ENCODE data around the gene PKNOX2. TPM values are rescaled to one million over a fixed set of nuclear protein-coding genes. Genes with fewer than 3 reads are reported as not detected.

PKNOX2 gene
- total and polyA plus RNA-seq, 2 of the 4 experiments (the other 2 are of a cell fraction) = 0.72 to 2.3 TPM

DNA sequence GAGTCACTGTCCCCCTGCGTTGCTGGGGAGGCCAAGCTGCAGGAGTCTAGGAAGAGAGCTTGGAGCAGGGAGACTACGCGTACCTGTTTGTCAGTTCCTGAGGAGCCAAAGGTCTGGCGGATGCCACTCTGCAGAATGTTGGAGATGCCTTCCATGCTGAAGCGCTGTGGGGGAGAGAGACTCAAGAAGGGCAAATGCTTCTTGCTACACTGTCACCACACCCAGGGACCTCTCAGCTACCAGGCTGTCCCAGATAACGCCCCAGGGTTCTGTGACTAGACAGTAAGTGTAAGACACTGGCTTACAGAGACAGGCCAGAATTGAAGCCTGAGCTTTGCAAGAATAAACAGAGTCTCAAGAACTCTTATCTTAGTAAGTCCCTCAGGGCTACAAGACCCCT, 289.5 kb downstream of the PKNOX2 start:
- no peak overlapping the region for H2BK15ac ChIP-seq (ENCODE audit: low read depth, low read length)
- peaks cover 8% of the 10 kb centered on the region; the same call in 1 of the 2 replicates for H3K9me1 ChIP-seq (ENCODE audit: insufficient read depth, low read length)
- no peak overlapping the region for H3K23ac ChIP-seq (ENCODE audit: low read depth, low read length)
- no peaks in the 10 kb centered on the region for H3K27me3 ChIP-seq (ENCODE audit: control insufficient read depth, insufficient read depth, low read length)
- intact Hi-C loops (cut with micrococcal nuclease) (no loop called here), in situ Hi-C loops (cut with MboI; ENCODE audit: low sequenced_read_pairs) (no loop called here), dilution Hi-C loops (cut with HindIII; ENCODE audit: low sequenced_read_pairs, unreplicated experiment) (no loop called here)
- H2AK5ac ChIP-seq (ENCODE audit: low read depth, low read length) = no peak overlapping the region
- POLR2A ChIA-PET (ENCODE audit: unreplicated experiment) = no interaction called here
- no peak overlapping the region for H2AFZ ChIP-seq (replicated peaks; ENCODE audit: low read length, poor library complexity)
- 100% methylated on average over 2 of the region's 6 CpGs; no CpG with 5 or more reads in 1 of the 2 experiments for WGBS, 2 experiments (ENCODE audit: extremely low coverage in 2 of 2, insufficient read length in 1 of 2)
- no peak for TF ChIP-seq BHLHE40 (IDR thresholded peaks at IDR 0.05; ENCODE audit: low read depth, low read length)
- TF ChIP-seq MXI1 (IDR thresholded peaks at IDR 0.05; ENCODE audit: borderline replicate concordance, low read depth, low read length) = no peak
- no peak for TF ChIP-seq SMC3 (IDR thresholded peaks at IDR 0.05; ENCODE audit: low read depth, low read length)
- TF ChIP-seq, protein P1, sequence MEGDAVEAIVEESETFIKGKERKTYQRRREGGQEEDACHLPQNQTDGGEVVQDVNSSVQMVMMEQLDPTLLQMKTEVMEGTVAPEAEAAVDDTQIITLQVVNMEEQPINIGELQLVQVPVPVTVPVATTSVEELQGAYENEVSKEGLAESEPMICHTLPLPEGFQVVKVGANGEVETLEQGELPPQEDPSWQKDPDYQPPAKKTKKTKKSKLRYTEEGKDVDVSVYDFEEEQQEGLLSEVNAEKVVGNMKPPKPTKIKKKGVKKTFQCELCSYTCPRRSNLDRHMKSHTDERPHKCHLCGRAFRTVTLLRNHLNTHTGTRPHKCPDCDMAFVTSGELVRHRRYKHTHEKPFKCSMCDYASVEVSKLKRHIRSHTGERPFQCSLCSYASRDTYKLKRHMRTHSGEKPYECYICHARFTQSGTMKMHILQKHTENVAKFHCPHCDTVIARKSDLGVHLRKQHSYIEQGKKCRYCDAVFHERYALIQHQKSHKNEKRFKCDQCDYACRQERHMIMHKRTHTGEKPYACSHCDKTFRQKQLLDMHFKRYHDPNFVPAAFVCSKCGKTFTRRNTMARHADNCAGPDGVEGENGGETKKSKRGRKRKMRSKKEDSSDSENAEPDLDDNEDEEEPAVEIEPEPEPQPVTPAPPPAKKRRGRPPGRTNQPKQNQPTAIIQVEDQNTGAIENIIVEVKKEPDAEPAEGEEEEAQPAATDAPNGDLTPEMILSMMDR (conservative IDR thresholded peaks at IDR 0.05; ENCODE audit: low read depth, low read length) = no peak
- no peak for TF ChIP-seq FOS (IDR thresholded peaks at IDR 0.05; ENCODE audit: low read depth, low read length)
- no peak for TF ChIP-seq MAFK (IDR thresholded peaks at IDR 0.05; ENCODE audit: low read depth, low read length)
- no peak for TF ChIP-seq ELK1 (IDR thresholded peaks at IDR 0.05; ENCODE audit: borderline replicate concordance, low read depth, low read length)
- TF ChIP-seq MAZ (IDR thresholded peaks at IDR 0.05; ENCODE audit: borderline replicate concordance, low read depth, low read length) = no peak
- no peak for TF ChIP-seq RFX5 (IDR thresholded peaks at IDR 0.05; ENCODE audit: low read depth, low read length)
- no peak for TF ChIP-seq RAD21 (IDR thresholded peaks at IDR 0.05; ENCODE audit: low read length)
- TF ChIP-seq, protein P2, sequence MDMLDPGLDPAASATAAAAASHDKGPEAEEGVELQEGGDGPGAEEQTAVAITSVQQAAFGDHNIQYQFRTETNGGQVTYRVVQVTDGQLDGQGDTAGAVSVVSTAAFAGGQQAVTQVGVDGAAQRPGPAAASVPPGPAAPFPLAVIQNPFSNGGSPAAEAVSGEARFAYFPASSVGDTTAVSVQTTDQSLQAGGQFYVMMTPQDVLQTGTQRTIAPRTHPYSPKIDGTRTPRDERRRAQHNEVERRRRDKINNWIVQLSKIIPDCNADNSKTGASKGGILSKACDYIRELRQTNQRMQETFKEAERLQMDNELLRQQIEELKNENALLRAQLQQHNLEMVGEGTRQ (IDR thresholded peaks at IDR 0.05; ENCODE audit: low read depth, low read length) = no peak
- TF ChIP-seq RCOR1 (IDR thresholded peaks at IDR 0.05; ENCODE audit: insufficient replicate concordance, low read length) = no peak
- TF ChIP-seq CEBPB (IDR thresholded peaks at IDR 0.05; ENCODE audit: low read depth, low read length) = no peak
- no peak for TF ChIP-seq POLR2A (IDR thresholded peaks at IDR 0.05; ENCODE audit: low read depth, low read length)
- TF ChIP-seq NFE2L2 (IDR thresholded peaks at IDR 0.05; ENCODE audit: low read depth, low read length) = no peak
- no peak for TF ChIP-seq CHD1 (IDR thresholded peaks at IDR 0.05; ENCODE audit: low read depth, low read length)
- no peak overlapping the region for H4K91ac ChIP-seq (ENCODE audit: insufficient read depth, low read depth, low read length)
- no peak overlapping the region for H2BK5ac ChIP-seq (ENCODE audit: low read depth, low read length, poor library complexity, severe bottlenecking)
- ATAC-seq (ENCODE audit: low read depth) (no peak), DNase-seq (no peak)
- no peak overlapping the region for H2BK120ac ChIP-seq (ENCODE audit: low read depth, low read length)
- H3K56ac ChIP-seq (ENCODE audit: extremely low read depth, insufficient read depth, low read length) = no peak overlapping the region
- no peak overlapping the region for H3K9ac ChIP-seq (ENCODE audit: low read depth, low read length)
- no peak overlapping the region for H3K27ac ChIP-seq (ENCODE audit: insufficient read depth, low read length)
- H3K36me3 ChIP-seq (ENCODE audit: control insufficient read depth, insufficient read depth, low read length) = peaks cover 4% of the 10 kb centered on the region; the same call in 1 of the 2 replicates
- H4K5ac ChIP-seq (ENCODE audit: low read depth, low read length) = no peak overlapping the region
- peaks cover 12% of the 10 kb centered on the region for H3K4me1 ChIP-seq (ENCODE audit: control insufficient read depth, insufficient read depth, low read length)
- H3K4me2 ChIP-seq (ENCODE audit: low read depth, low read length) = no peak overlapping the region
- CTCF ChIA-PET = interaction anchor here (0.8 to 1.6 kb wide), 2 partner anchors 176 to 312 kb away, joined by 3 read pairs; no protein-coding TSS in a partner anchor
- no peaks in the 10 kb centered on the region for H3K9me3 ChIP-seq (ENCODE audit: control insufficient read depth, insufficient read depth, low read length)
- no TSS peak for BruUV-seq (replicated peaks)
- no peak overlapping the region for H3K4me3 ChIP-seq (ENCODE audit: insufficient read depth, low read depth, low read length)
- H3K4ac ChIP-seq (ENCODE audit: low read depth, low read length) = no peak overlapping the region
- H2BK20ac ChIP-seq (ENCODE audit: low read depth, low read length) = no peak overlapping the region
- H3K79me1 ChIP-seq (ENCODE audit: low read depth in 1 of 2, low read length in 2 of 2) = no peaks in the 10 kb centered on the region
- H4K20me1 ChIP-seq (ENCODE audit: insufficient read depth, low read length) = no peaks in the 10 kb centered on the region
- no peak overlapping the region for H2AK9ac ChIP-seq (replicated peaks; ENCODE audit: low read depth, low read length, poor library complexity)
- H3K18ac ChIP-seq (ENCODE audit: low read depth, low read length) = no peak overlapping the region
- no peak overlapping the region for H3K14ac ChIP-seq (replicated peaks; ENCODE audit: low read depth, low read length)
- no peak overlapping the region for H4K8ac ChIP-seq (ENCODE audit: low read depth in 2 of 2, low read length in 2 of 2)

Data from IMR-90 (cell line).